Activated naive CD8-positive, alpha-beta T cell treated with anti-CD3 and anti-CD28 coated beads for 36 hours (primary cell): ENCODE measurements around the gene NRXN2. TPM values are rescaled to one million over a fixed set of nuclear protein-coding genes. Genes with fewer than 3 reads are reported as not detected.

Source experiments
- total RNA-seq, 2 experiments: library from RNA; stranded (reverse); gene quantifications; one replicate each; pipeline ENCODE4 v1.2.3, GENCODE V29; 2021

Gene NRXN2
- total RNA-seq, 2 experiments from 2014 or later = 0.20 to 0.58 TPM

Other genes with a start within 250 kb of the NRXN2 start
- gene SLC22A11, start 167.3 kb downstream of the NRXN2 start, total RNA-seq = not detected
- not detected for gene SLC22A12, start 132.0 kb downstream of the NRXN2 start, total RNA-seq
- gene RASGRP2, start 20.9 kb upstream of the NRXN2 start, total RNA-seq = 1 to 10 TPM; 3.5 to 4.6 TPM
- gene PYGM, start 36.8 kb upstream of the NRXN2 start, total RNA-seq = 1 to 10 TPM; 1.6 to 1.8 TPM
- gene SF1, start 55.3 kb upstream of the NRXN2 start, total RNA-seq = 100 to 1,000 TPM; 453 to 463 TPM
- gene MAP4K2, start 80.0 kb upstream of the NRXN2 start, total RNA-seq = 10 to 100 TPM; 60.4 to 63.8 TPM
- gene MEN1, start 87.4 kb upstream of the NRXN2 start, total RNA-seq = 10 to 100 TPM; 35.8 to 37.0 TPM
- gene CDC42BPG, start 121.5 kb upstream of the NRXN2 start, total RNA-seq = under 1 TPM; 0.46 to 0.54 TPM
- gene EHD1, start 155.4 kb upstream of the NRXN2 start, total RNA-seq = 100 to 1,000 TPM; 103 to 112 TPM
- 10 to 100 TPM; 17.3 to 18.0 TPM for gene ATG2A, start 194.0 kb upstream of the NRXN2 start, total RNA-seq
- 10 to 100 TPM; 11.3 to 11.4 TPM for gene PPP2R5B, start 201.5 kb upstream of the NRXN2 start, total RNA-seq
- gene GPHA2, start 212.7 kb upstream of the NRXN2 start, total RNA-seq = not detected
- gene MAJIN, start 248.9 kb upstream of the NRXN2 start, total RNA-seq = under 1 TPM in 1 of 2 experiments, not detected in 1; 0.14 TPM